ENCODE measurements around the gene LARGE1. TPM values are rescaled to one million over a fixed set of nuclear protein-coding genes. Genes with fewer than 3 reads are reported as not detected.

The LARGE1 gene
- total and polyA plus RNA-seq, 5 donors from 2014 or later: not detected

DNA sequence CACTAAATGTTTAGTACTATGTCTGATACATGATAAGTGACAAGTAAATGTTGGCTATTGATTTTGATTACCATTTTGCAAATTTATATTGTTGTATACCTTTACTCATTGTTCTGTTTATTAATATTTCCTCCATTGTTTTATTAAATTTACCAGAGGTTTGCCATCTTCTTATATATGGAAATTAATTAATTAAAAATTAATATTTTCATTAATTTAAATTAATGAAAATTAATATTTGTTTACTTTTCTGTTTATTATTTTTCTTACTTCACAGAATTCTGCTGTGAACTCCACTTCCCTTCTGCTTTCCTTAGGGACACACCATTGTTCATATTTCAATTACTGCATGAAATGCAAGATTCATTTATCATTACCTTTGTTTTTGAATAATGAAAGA lies 331.0 kb downstream of the LARGE1 start:
- Mint-ChIP-seq H3K4me1 (no peaks in the 10 kb centered on the region), H3K4me3 (no peak overlapping the region), H3K27ac (no peak overlapping the region), H3K27me3 (no peaks in the 10 kb centered on the region), H3K36me3 (no peaks in the 10 kb centered on the region), H3K9me3 (peaks cover 0 to 5% (median under 1%) of the 10 kb centered on the region in 7 donors)
- no peaks in the 10 kb centered on the region for H3K4me1 ChIP-seq (ENCODE audit: control insufficient read depth, insufficient read depth, low read length, poor library complexity, severe bottlenecking)
- H3K27ac ChIP-seq (ENCODE audit: insufficient read depth, low read length, poor library complexity, severe bottlenecking): no peak overlapping the region
- no peaks in the 10 kb centered on the region for H3K36me3 ChIP-seq (ENCODE audit: control insufficient read depth, insufficient read depth, low read length)
- H3K4me3 ChIP-seq (ENCODE audit: low read depth, low read length): no peak overlapping the region
- no peaks in the 10 kb centered on the region for H3K27me3 ChIP-seq (ENCODE audit: control insufficient read depth, insufficient read depth, low read length)
- DNase-seq (no peak), ATAC-seq (ENCODE audit: low read depth in 2 of 2) (no peak)
- no peaks in the 10 kb centered on the region for H3K9me3 ChIP-seq (ENCODE audit: control insufficient read depth in 2 of 2, low read length in 2 of 2)

DNA sequence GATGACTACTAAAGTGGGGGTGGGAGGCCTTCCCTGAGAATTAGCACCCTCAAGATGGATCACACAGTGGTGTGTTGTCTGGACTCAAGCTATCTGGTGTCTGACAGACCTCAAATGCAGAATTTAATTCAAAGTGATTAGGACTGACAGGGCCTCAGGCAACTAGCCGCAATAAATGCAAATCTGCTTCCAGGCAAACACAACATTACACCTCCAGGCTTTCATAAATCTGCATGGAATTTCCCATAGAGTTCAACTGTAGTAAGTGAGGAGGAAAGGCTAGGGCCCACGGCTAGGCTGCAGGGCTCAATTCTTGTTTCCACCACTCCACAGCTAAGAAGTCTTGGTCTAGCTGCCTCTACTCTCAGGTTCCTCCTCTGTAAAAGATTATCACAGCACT lies 331.4 kb downstream of the LARGE1 start:
- Histone ChIP-seq H3K9me3 (ENCODE audit: control insufficient read depth in 2 of 2, low read length in 2 of 2) (no peaks in the 10 kb centered on the region), H3K27me3 (ENCODE audit: control insufficient read depth, insufficient read depth, low read length) (no peaks in the 10 kb centered on the region), H3K27ac (ENCODE audit: insufficient read depth, low read length, poor library complexity, severe bottlenecking) (no peak overlapping the region), H3K36me3 (ENCODE audit: control insufficient read depth, insufficient read depth, low read length) (no peaks in the 10 kb centered on the region), H3K4me3 (ENCODE audit: low read depth, low read length) (no peak overlapping the region), H3K4me1 (ENCODE audit: control insufficient read depth, insufficient read depth, low read length, poor library complexity, severe bottlenecking) (no peaks in the 10 kb centered on the region)
- H3K36me3 Mint-ChIP-seq: no peaks in the 10 kb centered on the region
- no peaks in the 10 kb centered on the region for H3K27me3 Mint-ChIP-seq
- ATAC-seq (ENCODE audit: low read depth in 2 of 2): no peak
- H3K4me1 Mint-ChIP-seq: no peaks in the 10 kb centered on the region
- no peak overlapping the region for H3K4me3 Mint-ChIP-seq
- DNase-seq: no peak
- peaks cover 0 to 5% (median 2%) of the 10 kb centered on the region in 7 donors for H3K9me3 Mint-ChIP-seq
- no peak overlapping the region for H3K27ac Mint-ChIP-seq

DNA sequence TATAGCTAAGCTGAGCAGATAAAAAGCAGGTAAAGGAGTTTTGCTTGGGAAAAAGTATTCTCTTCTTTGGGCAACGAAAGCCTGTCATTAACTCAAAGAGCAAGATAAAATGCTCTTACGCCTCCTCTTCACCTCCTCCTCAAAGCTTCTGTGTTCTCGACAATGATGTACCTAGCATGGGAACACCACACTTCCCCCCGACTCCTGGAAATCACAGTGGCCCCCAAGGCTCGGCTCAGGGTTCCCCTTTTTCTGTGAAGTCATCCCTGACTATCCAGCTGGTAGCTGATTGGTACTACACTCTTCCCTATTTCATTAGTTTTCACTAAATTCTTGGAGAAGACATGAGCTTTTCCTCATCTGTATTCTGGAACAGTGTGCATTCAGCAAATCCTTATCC lies 336.1 kb downstream of the LARGE1 start:
- Mint-ChIP-seq H3K9me3 (peaks cover 0 to 9% (median 2%) of the 10 kb centered on the region in 7 donors), H3K27ac (no peak overlapping the region), H3K4me3 (peak overlapping the region in 1 of 4 donors; percentile 52), H3K36me3 (no peaks in the 10 kb centered on the region), H3K27me3 (no peaks in the 10 kb centered on the region), H3K4me1 (no peaks in the 10 kb centered on the region)
- H3K9me3 ChIP-seq (ENCODE audit: control insufficient read depth in 2 of 2, low read length in 2 of 2): no peaks in the 10 kb centered on the region
- no peak overlapping the region for H3K27ac ChIP-seq (ENCODE audit: insufficient read depth, low read length, poor library complexity, severe bottlenecking)
- no peaks in the 10 kb centered on the region for H3K4me1 ChIP-seq (ENCODE audit: control insufficient read depth, insufficient read depth, low read length, poor library complexity, severe bottlenecking)
- H3K4me3 ChIP-seq (ENCODE audit: low read depth, low read length): no peak overlapping the region
- no peak for DNase-seq
- no peak for ATAC-seq (ENCODE audit: low read depth in 2 of 2)
- no peaks in the 10 kb centered on the region for H3K27me3 ChIP-seq (ENCODE audit: control insufficient read depth, insufficient read depth, low read length)
- no peaks in the 10 kb centered on the region for H3K36me3 ChIP-seq (ENCODE audit: control insufficient read depth, insufficient read depth, low read length)

DNA sequence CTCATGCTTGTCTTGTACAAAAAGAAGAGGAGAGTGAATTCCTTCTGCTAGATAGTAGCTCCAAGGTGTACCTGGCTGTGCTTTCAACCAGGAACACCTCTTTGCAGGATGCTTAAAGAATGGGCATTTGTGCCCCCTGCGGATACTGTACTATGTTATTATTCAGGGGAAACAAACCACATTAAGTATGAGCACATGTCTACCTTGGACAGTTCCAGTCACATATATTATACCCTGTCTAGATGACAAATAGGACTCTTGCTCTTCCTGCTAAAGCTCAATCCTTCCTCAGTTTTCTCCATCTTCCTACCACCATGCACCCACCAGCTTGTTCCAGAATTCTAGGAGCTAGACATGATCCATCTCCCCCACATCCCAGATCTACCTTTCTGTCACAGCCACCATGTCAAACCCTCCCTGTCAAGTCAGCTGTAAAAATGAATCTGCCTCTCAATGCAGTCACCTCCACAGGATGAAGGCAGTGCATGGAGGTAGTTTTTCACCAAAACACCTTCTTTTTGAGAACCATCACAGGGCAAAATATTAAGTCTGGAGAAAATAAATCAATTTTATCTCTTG lies 337.4 kb downstream of the LARGE1 start:
- H3K4me3 Mint-ChIP-seq: no peak overlapping the region
- Histone ChIP-seq H3K27ac (ENCODE audit: insufficient read depth, low read length, poor library complexity, severe bottlenecking) (no peak overlapping the region), H3K4me1 (ENCODE audit: control insufficient read depth, insufficient read depth, low read length, poor library complexity, severe bottlenecking) (no peaks in the 10 kb centered on the region), H3K27me3 (ENCODE audit: control insufficient read depth, insufficient read depth, low read length) (no peaks in the 10 kb centered on the region), H3K36me3 (ENCODE audit: control insufficient read depth, insufficient read depth, low read length) (no peaks in the 10 kb centered on the region), H3K9me3 (ENCODE audit: control insufficient read depth in 2 of 2, low read length in 2 of 2) (no peaks in the 10 kb centered on the region), H3K4me3 (ENCODE audit: low read depth, low read length) (no peak overlapping the region)
- no peak overlapping the region for H3K27ac Mint-ChIP-seq
- ATAC-seq (ENCODE audit: low read depth in 2 of 2) (no peak), DNase-seq (no peak)
- no peaks in the 10 kb centered on the region for H3K27me3 Mint-ChIP-seq
- no peaks in the 10 kb centered on the region for H3K36me3 Mint-ChIP-seq
- no peaks in the 10 kb centered on the region for H3K4me1 Mint-ChIP-seq
- peaks cover 0 to 6% (median 2%) of the 10 kb centered on the region in 7 donors for H3K9me3 Mint-ChIP-seq

DNA sequence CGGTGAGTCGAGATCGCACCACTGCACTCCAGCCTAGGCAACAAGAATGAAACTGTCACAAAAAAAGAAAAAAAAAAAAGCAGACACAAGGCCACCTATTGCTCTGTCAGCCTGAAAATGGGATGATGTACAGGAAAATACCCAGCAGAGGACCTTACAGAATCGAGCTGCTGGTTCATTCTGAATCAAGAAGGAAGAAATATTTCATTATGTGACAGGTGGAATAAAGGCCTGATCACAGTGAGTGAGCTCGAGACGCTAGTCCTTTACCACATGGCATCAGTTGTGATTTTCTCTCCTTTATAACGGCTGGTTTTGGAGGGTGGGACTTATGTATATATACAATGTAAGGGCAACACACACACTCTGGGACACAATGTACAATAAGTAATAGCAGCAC lies 340.0 kb downstream of the LARGE1 start:
- no peaks in the 10 kb centered on the region for H3K4me1 ChIP-seq (ENCODE audit: control insufficient read depth, insufficient read depth, low read length, poor library complexity, severe bottlenecking)
- Mint-ChIP-seq H3K36me3 (no peaks in the 10 kb centered on the region), H3K27me3 (no peaks in the 10 kb centered on the region), H3K4me1 (no peaks in the 10 kb centered on the region), H3K9me3 (peaks cover 0 to 6% (median 0%) of the 10 kb centered on the region in 7 donors), H3K4me3 (no peak overlapping the region), H3K27ac (no peak overlapping the region)
- H3K36me3 ChIP-seq (ENCODE audit: control insufficient read depth, insufficient read depth, low read length): no peaks in the 10 kb centered on the region
- no peak overlapping the region for H3K27ac ChIP-seq (ENCODE audit: insufficient read depth, low read length, poor library complexity, severe bottlenecking)
- no peaks in the 10 kb centered on the region for H3K9me3 ChIP-seq (ENCODE audit: control insufficient read depth in 2 of 2, low read length in 2 of 2)
- no peaks in the 10 kb centered on the region for H3K27me3 ChIP-seq (ENCODE audit: control insufficient read depth, insufficient read depth, low read length)
- H3K4me3 ChIP-seq (ENCODE audit: low read depth, low read length): no peak overlapping the region
- DNase-seq: no peak
- no peak for ATAC-seq (ENCODE audit: low read depth in 2 of 2)

DNA sequence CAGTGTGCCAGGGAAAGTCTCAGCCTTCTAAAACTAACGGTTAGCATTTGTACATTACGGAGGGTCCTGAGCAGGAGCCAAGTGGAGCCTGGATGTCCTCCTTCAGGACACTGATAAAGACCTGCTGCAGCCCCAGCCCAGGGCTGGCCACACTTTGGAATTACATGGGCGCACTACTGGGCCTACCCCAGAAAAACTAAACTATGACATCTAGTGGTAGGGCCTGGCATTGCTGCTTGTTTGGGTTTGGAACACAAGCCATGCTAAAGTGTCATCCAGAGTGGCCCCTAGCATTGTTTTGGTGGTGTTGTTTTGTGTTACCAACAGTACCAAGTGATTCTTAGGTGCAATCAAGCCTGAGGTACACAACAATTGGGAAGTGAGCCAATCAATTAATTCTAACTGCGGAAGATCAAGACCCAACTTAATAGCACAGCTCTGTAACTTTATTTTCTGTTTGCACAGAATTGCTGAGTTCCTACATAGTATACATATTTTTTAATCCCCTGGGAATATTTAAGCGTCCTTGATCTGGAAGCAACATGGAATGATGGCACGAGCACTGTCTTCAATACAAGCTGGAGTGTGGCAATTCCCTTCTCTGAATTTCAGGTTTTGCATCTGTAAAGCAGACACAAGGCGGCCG lies 340.7 kb downstream of the LARGE1 start:
- no peak overlapping the region for H3K4me3 ChIP-seq (ENCODE audit: low read depth, low read length)
- H3K4me1 ChIP-seq (ENCODE audit: control insufficient read depth, insufficient read depth, low read length, poor library complexity, severe bottlenecking): no peaks in the 10 kb centered on the region
- no peaks in the 10 kb centered on the region for H3K36me3 ChIP-seq (ENCODE audit: control insufficient read depth, insufficient read depth, low read length)
- DNase-seq (peak in 2 of 3 donors; percentile 2 to 47), ATAC-seq (ENCODE audit: low read depth in 2 of 2) (no peak)
- H3K9me3 Mint-ChIP-seq: peaks cover 0 to 6% (median 0%) of the 10 kb centered on the region in 7 donors
- H3K36me3 Mint-ChIP-seq: no peaks in the 10 kb centered on the region
- H3K27ac Mint-ChIP-seq: no peak overlapping the region
- no peak overlapping the region for H3K4me3 Mint-ChIP-seq
- H3K4me1 Mint-ChIP-seq: no peaks in the 10 kb centered on the region
- H3K27ac ChIP-seq (ENCODE audit: insufficient read depth, low read length, poor library complexity, severe bottlenecking): no peak overlapping the region
- H3K9me3 ChIP-seq (ENCODE audit: control insufficient read depth in 2 of 2, low read length in 2 of 2): no peaks in the 10 kb centered on the region
- H3K27me3 ChIP-seq (ENCODE audit: control insufficient read depth, insufficient read depth, low read length): no peaks in the 10 kb centered on the region
- no peaks in the 10 kb centered on the region for H3K27me3 Mint-ChIP-seq

DNA sequence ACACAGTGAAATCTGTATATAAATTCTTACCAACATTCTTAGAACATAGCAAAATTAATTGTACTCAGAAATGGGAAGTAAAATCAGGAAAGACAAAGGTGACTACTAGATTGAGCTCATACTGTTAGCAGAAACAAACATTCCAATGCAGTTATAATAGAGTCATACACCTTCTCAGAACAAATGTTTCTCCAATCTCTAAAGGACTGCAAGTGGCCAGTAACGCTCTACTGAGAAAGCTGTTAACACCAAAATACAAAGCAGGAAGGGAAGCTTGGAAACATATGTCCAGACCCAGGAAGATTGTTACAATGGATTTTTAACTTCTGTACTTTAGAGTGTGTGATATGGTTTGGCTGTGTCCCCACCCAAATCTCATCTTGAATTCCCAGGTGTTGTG lies 341.5 kb downstream of the LARGE1 start:
- no peaks in the 10 kb centered on the region for H3K4me1 ChIP-seq (ENCODE audit: control insufficient read depth, insufficient read depth, low read length, poor library complexity, severe bottlenecking)
- no peaks in the 10 kb centered on the region for H3K27me3 ChIP-seq (ENCODE audit: control insufficient read depth, insufficient read depth, low read length)
- peaks cover 0 to 6% (median 0%) of the 10 kb centered on the region in 7 donors for H3K9me3 Mint-ChIP-seq
- H3K36me3 ChIP-seq (ENCODE audit: control insufficient read depth, insufficient read depth, low read length): no peaks in the 10 kb centered on the region
- no peak overlapping the region for H3K27ac Mint-ChIP-seq
- no peak overlapping the region for H3K27ac ChIP-seq (ENCODE audit: insufficient read depth, low read length, poor library complexity, severe bottlenecking)
- no peaks in the 10 kb centered on the region for H3K4me1 Mint-ChIP-seq
- H3K4me3 Mint-ChIP-seq: no peak overlapping the region
- DNase-seq (no peak), ATAC-seq (ENCODE audit: low read depth in 2 of 2) (no peak)
- no peak overlapping the region for H3K4me3 ChIP-seq (ENCODE audit: low read depth, low read length)
- no peaks in the 10 kb centered on the region for H3K36me3 Mint-ChIP-seq
- no peaks in the 10 kb centered on the region for H3K27me3 Mint-ChIP-seq
- no peaks in the 10 kb centered on the region for H3K9me3 ChIP-seq (ENCODE audit: control insufficient read depth in 2 of 2, low read length in 2 of 2)

DNA sequence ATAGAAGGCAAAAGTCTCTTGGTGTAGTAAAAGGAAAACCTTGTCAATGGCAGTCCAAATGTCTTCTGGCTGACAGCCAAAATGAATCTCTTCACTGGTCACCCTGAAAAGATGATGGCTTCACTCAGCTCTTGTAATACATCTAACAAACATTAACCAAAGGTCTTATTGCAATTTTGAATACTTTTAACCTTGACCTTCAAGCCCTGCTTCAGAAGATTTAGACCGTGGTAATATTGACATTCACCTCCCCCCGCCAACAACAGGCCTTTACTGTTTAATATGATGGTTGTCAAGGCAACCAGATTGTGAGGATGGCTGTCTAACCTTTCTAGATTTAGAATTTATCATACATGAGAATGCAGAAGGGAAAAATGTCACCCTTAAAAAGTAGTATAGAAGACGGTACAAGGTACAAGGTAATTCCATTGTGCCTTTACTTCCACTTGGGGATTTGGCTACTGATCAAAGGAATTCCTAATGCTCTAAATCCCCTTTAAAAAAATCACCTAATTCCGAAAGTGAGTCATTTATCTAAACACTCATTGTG lies 342.3 kb downstream of the LARGE1 start:
- Histone ChIP-seq H3K4me3 (ENCODE audit: low read depth, low read length) (no peak overlapping the region), H3K27ac (ENCODE audit: insufficient read depth, low read length, poor library complexity, severe bottlenecking) (no peak overlapping the region), H3K9me3 (ENCODE audit: control insufficient read depth in 2 of 2, low read length in 2 of 2) (no peaks in the 10 kb centered on the region), H3K36me3 (ENCODE audit: control insufficient read depth, insufficient read depth, low read length) (no peaks in the 10 kb centered on the region), H3K27me3 (ENCODE audit: control insufficient read depth, insufficient read depth, low read length) (no peaks in the 10 kb centered on the region), H3K4me1 (ENCODE audit: control insufficient read depth, insufficient read depth, low read length, poor library complexity, severe bottlenecking) (no peaks in the 10 kb centered on the region)
- Mint-ChIP-seq H3K4me1 (no peaks in the 10 kb centered on the region), H3K27ac (no peak overlapping the region), H3K27me3 (no peaks in the 10 kb centered on the region), H3K9me3 (peaks cover 0 to 6% (median 0%) of the 10 kb centered on the region in 7 donors), H3K4me3 (no peak overlapping the region), H3K36me3 (no peaks in the 10 kb centered on the region)
- DNase-seq (no peak), ATAC-seq (ENCODE audit: low read depth in 2 of 2) (no peak)

Data from CD4-positive, CD25-positive, alpha-beta regulatory T cell (primary cell).